H1 (cell line): ENCODE measurements around the gene OR9A4. TPM values are rescaled to one million over a fixed set of nuclear protein-coding genes. Genes with fewer than 3 reads are reported as not detected.

ENCODE experiments used
- CTCF ChIA-PET: fragments of 300-600 bp; sonication (Branson Sonifier 250); formaldehyde crosslinking; loops from one replicate; lab custom pipeline; 2021; ENCODE audit not compliant: partially characterized antibody; lab: Charles Lee
- POLR2A ChIA-PET: fragments of 300-600 bp; sonication (Branson Sonifier 250); formaldehyde crosslinking; loops from one replicate; lab custom pipeline; 2021; ENCODE audit warnings: inconsistent platforms; ENCODE audit not compliant: partially characterized antibody; lab: Charles Lee
- DNase-seq, 2 experiments: peaks; one replicate each; pipeline versions ENCODE4 v3.0.0 to v3.0.0-alpha.2; 2010 to 2022; ENCODE audit warnings: low spot score in 2 of 2, low read depth in 1 of 2, mixed read lengths in 1 of 2
- FAIRE-seq: peaks from 2 replicates; lab custom pipeline; 2011; peaks lifted over from hg19 to GRCh38; lab: Jason Lieb, UNC
- H2AFZ ChIP-seq: 2 replicates; pipeline ENCODE4 v1.8.1; 2012; ENCODE audit warnings: low read length, inconsistent platforms
- H2AK5ac ChIP-seq: 2 replicates; pipeline ENCODE4 v1.6.1; 2013; ENCODE audit warnings: low read depth, low read length
- H2BK120ac ChIP-seq: replicated peaks from 2 replicates; pipeline ENCODE3; 2013; ENCODE audit warnings: low read depth, low read length, inconsistent platforms
- H2BK12ac ChIP-seq: 2 replicates; pipeline ENCODE4 v1.6.1; 2013; ENCODE audit warnings: low read depth, low read length
- H2BK15ac ChIP-seq: 2 replicates; pipeline ENCODE4 v1.6.1; 2013; ENCODE audit warnings: low read length
- H2BK20ac ChIP-seq: 2 replicates; pipeline ENCODE4 v1.6.1; 2013; ENCODE audit warnings: low read length
- H2BK5ac ChIP-seq: 2 replicates; pipeline ENCODE4 v1.6.1; 2013; ENCODE audit warnings: low read depth, low read length
- H3K14ac ChIP-seq: 2 replicates; pipeline ENCODE4 v1.6.1; 2013; ENCODE audit warnings: inconsistent platforms; ENCODE audit not compliant: insufficient read length
- H3K18ac ChIP-seq: 2 replicates; pipeline ENCODE4 v1.6.1; 2013; ENCODE audit warnings: low read length; ENCODE audit errors: extremely low read depth
- H3K23ac ChIP-seq: 2 replicates; pipeline ENCODE4 v1.6.1; 2013; ENCODE audit warnings: inconsistent platforms; ENCODE audit not compliant: insufficient read length
- H3K23me2 ChIP-seq: 2 replicates; pipeline ENCODE4 v1.6.1; 2013; ENCODE audit warnings: low read depth, low read length
- H3K27ac ChIP-seq: 2 replicates; pipeline ENCODE4 v1.6.1; 2011; ENCODE audit warnings: low read depth, low read length, inconsistent platforms
- H3K27me3 ChIP-seq, 4 experiments: replicated peaks in 1 of 4; 1 replicate in 1 of 4; 2 replicates in 3 of 4; pipeline versions ENCODE4 v1.6.1 to v1.8.1; 2011 to 2013; ENCODE audit warnings: low read length in 3 of 4, mild to moderate bottlenecking in 3 of 4, inconsistent platforms in 2 of 4, mixed read lengths in 2 of 4, moderate library complexity in 1 of 4; ENCODE audit not compliant: control insufficient read depth in 3 of 4, insufficient read depth in 3 of 4; ENCODE audit errors: extremely low read depth in 1 of 4
- H3K36me3 ChIP-seq, 4 experiments: 2 replicates each; pipeline versions ENCODE4 v1.6.1 to v1.8.1; 2011 to 2013; ENCODE audit warnings: mild to moderate bottlenecking in 4 of 4, low read length in 3 of 4, moderate library complexity in 2 of 4, control low read depth in 1 of 4, inconsistent platforms in 1 of 4; ENCODE audit not compliant: insufficient read depth in 4 of 4, control insufficient read depth in 2 of 4
- H3K4ac ChIP-seq: replicated peaks from 2 replicates; pipeline ENCODE3; 2013; ENCODE audit warnings: low read length, low read depth, mixed read lengths, inconsistent platforms; ENCODE audit not compliant: insufficient read length
- H3K4me1 ChIP-seq, 4 experiments: replicated peaks in 1 of 4; 1 replicate in 1 of 4; 2 replicates in 3 of 4; pipeline versions ENCODE4 v1.6.1 to v1.8.1; 2011 to 2013; ENCODE audit warnings: low read length in 3 of 4, inconsistent platforms in 2 of 4, mixed read lengths in 1 of 4; ENCODE audit not compliant: insufficient read depth in 4 of 4, control insufficient read depth in 3 of 4
- H3K4me2 ChIP-seq, 2 experiments: 2 replicates each; pipeline versions ENCODE4 v1.6.1 to v1.8.1; 2011 to 2013; ENCODE audit warnings: low read depth in 2 of 2, low read length in 2 of 2, control low read depth in 1 of 2, inconsistent platforms in 1 of 2, mild to moderate bottlenecking in 1 of 2; ENCODE audit not compliant: insufficient read depth in 1 of 2
- H3K4me3 ChIP-seq, 4 experiments: fragments of 200-600, 300-600 bp in 1 of 4; sonication (generic), shearing (Covaris generic), sonication (Bioruptor Twin) in 1 of 4; 2 replicates each; pipeline versions ENCODE4 v1.5.1 to v1.8.1; 2011 to 2016; ENCODE audit warnings: low read length in 4 of 4, low read depth in 3 of 4, control low read depth in 2 of 4, inconsistent platforms in 2 of 4, mild to moderate bottlenecking in 2 of 4, mixed read lengths in 1 of 4, moderate library complexity in 1 of 4; ENCODE audit not compliant: insufficient read depth in 2 of 4; ENCODE audit errors: extremely low read depth in 1 of 4
- H3K56ac ChIP-seq: replicated peaks from 2 replicates; pipeline ENCODE3; 2013; ENCODE audit warnings: low read depth, mild to moderate bottlenecking, mixed read lengths, low read length, inconsistent platforms; ENCODE audit not compliant: insufficient read length
- H3K79me1 ChIP-seq: 2 replicates; pipeline ENCODE4 v1.6.1; 2013; ENCODE audit warnings: low read depth, low read length, control low read depth
- H3K79me2 ChIP-seq, 2 experiments: 2 replicates each; pipeline versions ENCODE4 v1.6.1 to v1.8.1; 2012 to 2013; ENCODE audit warnings: low read length in 2 of 2, mild to moderate bottlenecking in 2 of 2, inconsistent platforms in 1 of 2; ENCODE audit not compliant: insufficient read depth in 2 of 2, control insufficient read depth in 1 of 2
- H3K9ac ChIP-seq, 4 experiments: replicated peaks in 1 of 4; 1 replicate in 1 of 4; 2 replicates in 3 of 4; pipeline versions ENCODE4 v1.6.1 to v1.8.1; 2011 to 2013; ENCODE audit warnings: low read depth in 3 of 4, low read length in 3 of 4, control low read depth in 2 of 4, mild to moderate bottlenecking in 2 of 4, moderate library complexity in 2 of 4, inconsistent platforms in 1 of 4; ENCODE audit errors: extremely low read depth in 1 of 4
- H3K9me3 ChIP-seq, 2 experiments: 2 replicates each; pipeline versions ENCODE4 v1.6.1 to v1.8.1; 2012 to 2013; ENCODE audit warnings: mild to moderate bottlenecking in 2 of 2, moderate library complexity in 2 of 2, control low read depth in 1 of 2, inconsistent platforms in 1 of 2, low read depth in 1 of 2, low read length in 1 of 2, mixed read lengths in 1 of 2; ENCODE audit not compliant: insufficient read depth in 2 of 2
- H4K20me1 ChIP-seq, 2 experiments: replicated peaks in 1 of 2; 2 replicates each; pipeline versions ENCODE3 to v1.8.1; 2011 to 2013; ENCODE audit warnings: inconsistent platforms in 2 of 2, low read length in 2 of 2, mild to moderate bottlenecking in 1 of 2; ENCODE audit not compliant: insufficient read depth in 2 of 2, control insufficient read depth in 1 of 2
- H4K5ac ChIP-seq: 2 replicates; pipeline ENCODE4 v1.6.1; 2013; ENCODE audit warnings: low read length, low read depth, mixed read lengths, inconsistent platforms; ENCODE audit not compliant: insufficient read length
- H4K8ac ChIP-seq: 2 replicates; pipeline ENCODE4 v1.8.0; 2013; ENCODE audit warnings: mild to moderate bottlenecking, moderate library complexity, low read length, inconsistent platforms; ENCODE audit not compliant: insufficient read depth; ENCODE audit errors: extremely low read depth
- H4K91ac ChIP-seq: replicated peaks from 2 replicates; pipeline ENCODE3; 2013; ENCODE audit warnings: low read length, mixed read lengths, inconsistent platforms; ENCODE audit not compliant: insufficient read length
- WGBS, 2 experiments: shearing (Covaris generic) in 1 of 2; methylation state at CpG; one replicate each; pipeline versions ENCODE4 v1.1.6 to v1.1.7; 2013 to 2015; ENCODE audit warnings: low lambda C conversion rate in 2 of 2, mixed read lengths in 2 of 2, inconsistent platforms in 1 of 2, low coverage in 1 of 2, missing lambda C conversion rate in 1 of 2; ENCODE audit not compliant: insufficient replicate concordance in 2 of 2, insufficient coverage in 1 of 2, insufficient read length in 1 of 2; ENCODE audit errors: extremely low coverage in 1 of 2, missing lambda C conversion rate in 1 of 2; 5-methylcytosine and 5-hydroxymethylcytosine counted together
- polyA plus RNA-seq, 7 experiments: library from polyadenylated mRNA; depleted of rRNA in 3 of 7; stranded (reverse) in 5 of 7; unstranded in 2 of 7; fragments of >200 nt in 5 of 7; fragments of 200-250 nt in 2 of 7; gene quantifications; 1 replicate in 5 of 7; 2 replicates in 1 of 7; 4 replicates in 1 of 7; pipeline versions ENCODE4 v1.2.1 to v1.2.3, GENCODE V29; 2011 to 2013; ENCODE audit warnings: missing spikeins in 2 of 7, mixed read lengths in 2 of 7
- total RNA-seq: library from RNA; stranded (reverse); fragmentation: NEBNext Ultra II Directional; extraction: Animal tissue kit (Norgen Biotek cat#: 25700); gene quantifications from 2 replicates; pipeline ENCODE4 v1.2.1, GENCODE V29; 2021

OR9A4 gene
- total and polyA plus RNA-seq, 2 of the 8 experiments (the other 6 are each of a cell fraction or from before 2014, with no cell fraction given), result not detected

- no peak for FAIRE-seq
- no peaks in the 10 kb centered on the region for H3K9me3 ChIP-seq
- H4K91ac ChIP-seq, result no peak overlapping the region
- H3K9ac ChIP-seq, result no peak overlapping the region
- H2BK15ac ChIP-seq, result no peak overlapping the region
- H3K23ac ChIP-seq, result no peak overlapping the region
- ChIA-PET POLR2A (no interaction called here), CTCF (interaction anchor here (1.0 kb wide), 1 partner anchor 7 kb away, joined by 4 read pairs; no protein-coding TSS in a partner anchor)
- no peak overlapping the region for H3K18ac ChIP-seq
- H2AFZ ChIP-seq, result no peak overlapping the region
- H3K4me3 ChIP-seq, result no peak overlapping the region
- no peaks in the 10 kb centered on the region for H3K79me1 ChIP-seq
- no peak overlapping the region for H3K4ac ChIP-seq
- H2BK12ac ChIP-seq, result no peak overlapping the region
- no peak overlapping the region for H2BK120ac ChIP-seq
- no peaks in the 10 kb centered on the region for H4K20me1 ChIP-seq
- no peaks in the 10 kb centered on the region for H3K23me2 ChIP-seq
- no peak overlapping the region for H2BK20ac ChIP-seq
- H3K4me2 ChIP-seq, result no peak overlapping the region
- H3K79me2 ChIP-seq, result no peaks in the 10 kb centered on the region
- no peaks in the 10 kb centered on the region for H3K36me3 ChIP-seq
- H3K56ac ChIP-seq, result no peak overlapping the region
- no peak overlapping the region for H3K14ac ChIP-seq
- no peak overlapping the region for H4K5ac ChIP-seq
- H3K4me1 ChIP-seq, result peaks cover 0 to 7% (median 1%) of the 10 kb centered on the region in 4 experiments; a peak in 2 of 7 replicates
- H3K27me3 ChIP-seq, result no peaks in the 10 kb centered on the region
- WGBS, 2 experiments, result 67% methylated on average over 5 of the region's 5 CpGs; no CpG with 5 or more reads in 1 of the 2 experiments
- no peak for DNase-seq
- H4K8ac ChIP-seq, result no peak overlapping the region; the same call in 1 of the 2 replicates
- H2BK5ac ChIP-seq, result no peak overlapping the region
- no peak overlapping the region for H3K27ac ChIP-seq
- no peak overlapping the region for H2AK5ac ChIP-seq
These were observed 35.2 kb upstream of the OR9A4 start for GRCh38 chr7:141880960-141881359.
